A549 treated with GW870086 at 1 μM for 4 hours (cell line): ENCODE measurements around the gene FBXO41. TPM values are rescaled to one million over a fixed set of nuclear protein-coding genes. Genes with fewer than 3 reads are reported as not detected.

ENCODE experiments used
- total RNA-seq: library from RNA; stranded (reverse); fragments of 200-300 nt; extraction: Qiagen RNA extraction; gene quantifications from 5 replicates; pipeline ENCODE4 v1.2.3, GENCODE V29; 2022; ENCODE audit warnings: low read depth

FBXO41 gene
- total RNA-seq, result 3.5 to 5.6 TPM (median 5.1 TPM) in 5 replicates

GRCh38 chr2:73284296-73285158 lies at the start of gene FBXO41:
Gene FBXO41 (minus strand): TSS chr2:73284478. CDS start chr2:73269630, 14,848 bp downstream.

GRCh38 chr2:73293534-73294171 lies 9.4 kb upstream of the FBXO41 start, which contains the start of gene EGR4:
Gene EGR4 (minus strand): TSS chr2:73293548. CDS start chr2:73293317, 231 bp downstream.

GRCh38 chr2:73233932-73234832 lies 50.1 kb downstream of the FBXO41 start, which contains the start of gene CCT7:
Gene CCT7 (plus strand): TSS chr2:73234308. CDS start chr2:73234379, 71 bp downstream.

GRCh38 chr2:73233154-73233931 lies 50.9 kb downstream of the FBXO41 start, which contains the start of gene PRADC1:
Gene PRADC1 (minus strand): TSS chr2:73233239. CDS start chr2:73233160, 79 bp downstream.

GRCh38 chr2:73214120-73215035 lies 69.9 kb downstream of the FBXO41 start, which contains the start of gene SMYD5:
Gene SMYD5 (plus strand): TSS chr2:73214245. CDS start chr2:73214267, 22 bp downstream.

Other genes with a start within 250 kb of the FBXO41 start
- 10.9 to 15.5 TPM (median 13.1 TPM) in 5 replicates for gene SFXN5, start 212.8 kb downstream of the FBXO41 start, total RNA-seq
- gene RAB11FIP5, start 171.5 kb downstream of the FBXO41 start, total RNA-seq, result 32.5 to 35.9 TPM (median 34.1 TPM) in 5 replicates
- gene NOTO, start 81.9 kb downstream of the FBXO41 start, total RNA-seq, result not detected in 5 replicates
- gene SMYD5, start 70.2 kb downstream of the FBXO41 start, total RNA-seq, result 51.4 to 55.4 TPM (median 53.6 TPM) in 5 replicates
- gene PRADC1, start 51.2 kb downstream of the FBXO41 start, total RNA-seq, result 18.0 to 25.6 TPM (median 23.6 TPM) in 5 replicates
- 544 to 868 TPM (median 595 TPM) in 5 replicates for gene CCT7, start 50.2 kb downstream of the FBXO41 start, total RNA-seq
- 0.09 to 0.42 TPM (median 0.24 TPM) in 4 of 5 replicates, not detected in the other for gene EGR4, start 9.1 kb upstream of the FBXO41 start, total RNA-seq
- gene ALMS1, start 101.4 kb upstream of the FBXO41 start, total RNA-seq, result 7.8 to 10.3 TPM (median 8.0 TPM) in 5 replicates